ENCODE data around the gene GID4.
A peak's percentile ranks its signal among the peaks of the same experiment; 100 is the strongest.
"Not testable (repeated sequence)": the region's sequence is repeated elsewhere in the genome, so short reads cannot be mapped to it uniquely, and the experiment has no call there.

GID4 gene

GRCh38 chr17:18038861-18039534 lies at the start of gene GID4, which contains the start of gene ATPAF2:
TSS of gene GID4 (plus strand) at chr17:18039408. CDS start at chr17:18039465, 57 bp downstream.
TSS of gene ATPAF2 (minus strand) at chr17:18039168. CDS start at chr17:18039013, 155 bp downstream.
- DNase-seq, result peak; percentile 99

- DNase-seq, result no peak
Measured at GRCh38 chr17:17989618-17990017, 49.6 kb upstream of the GID4 start.

DNA sequence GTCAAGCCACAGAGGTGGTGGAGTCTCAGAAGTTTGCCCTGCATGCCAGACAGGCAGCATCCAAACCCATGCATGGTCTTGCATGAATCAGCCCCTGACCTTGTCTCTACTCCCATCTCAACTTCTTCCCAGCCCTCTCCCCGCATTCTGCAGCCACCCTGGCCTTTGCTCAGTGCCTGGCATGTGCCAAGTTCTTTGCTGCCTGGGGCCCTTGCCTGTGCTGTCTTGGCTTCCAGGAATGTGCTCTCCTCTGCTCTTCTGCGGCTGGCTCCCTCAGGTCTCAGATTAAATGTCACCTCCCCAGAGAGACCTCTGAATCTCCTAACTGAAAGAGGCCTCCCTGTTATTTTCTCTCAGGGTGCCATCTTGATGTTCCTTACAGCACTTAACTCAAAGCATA lies 48.9 kb upstream of the GID4 start:
- DNase-seq, result no peak

GRCh38 chr17:17993366-17993765 lies 45.8 kb upstream of the GID4 start:
- peak; percentile 10 for DNase-seq

- no peak for DNase-seq
Measured at GRCh38 chr17:17993852-17994251, 45.4 kb upstream of the GID4 start.

- peak; percentile 15 for DNase-seq
Measured at GRCh38 chr17:17994271-17995069, 44.7 kb upstream of the GID4 start.

DNA sequence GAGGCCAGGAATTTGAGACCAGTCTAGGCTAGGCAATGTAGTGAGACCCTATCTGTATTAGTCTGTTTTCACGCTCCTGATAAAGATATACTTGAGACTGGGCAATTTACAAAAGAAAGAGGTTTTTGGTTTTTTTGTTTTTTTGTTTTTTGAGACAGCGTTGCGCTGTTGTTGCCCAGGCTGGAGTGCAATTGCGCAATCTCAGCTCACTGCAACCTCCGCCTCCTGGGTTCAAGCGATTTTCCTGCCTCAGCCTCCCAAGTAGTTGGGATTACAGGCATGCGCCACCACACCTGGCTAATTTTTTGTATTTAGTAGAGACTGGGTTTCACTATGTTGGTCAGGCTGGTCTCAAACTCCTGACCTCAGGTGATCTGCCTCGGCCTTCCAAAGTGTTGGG lies 43.3 kb upstream of the GID4 start:
- not testable (repeated sequence) for DNase-seq

GRCh38 chr17:17998934-17999333 lies 40.3 kb upstream of the GID4 start:
- DNase-seq, result no peak

- DNase-seq, result peak; percentile 16
Measured at GRCh38 chr17:17999364-18000029, 39.7 kb upstream of the GID4 start.

- no peak for DNase-seq
Measured at GRCh38 chr17:18000030-18000408, 39.2 kb upstream of the GID4 start.

GRCh38 chr17:18002171-18002570 lies 37.0 kb upstream of the GID4 start:
- no peak for DNase-seq

- no peak for DNase-seq
Measured at GRCh38 chr17:18004345-18004744, 34.9 kb upstream of the GID4 start.

- DNase-seq, result no peak
Measured at GRCh38 chr17:18004884-18005305, 34.3 kb upstream of the GID4 start.

- no peak for DNase-seq
Measured at GRCh38 chr17:18005496-18005895, 33.7 kb upstream of the GID4 start.

GRCh38 chr17:18006495-18007239 lies 32.5 kb upstream of the GID4 start:
- no peak for DNase-seq

- peak; percentile 83 for DNase-seq
Measured at GRCh38 chr17:18008496-18009268, 30.5 kb upstream of the GID4 start.

DNA sequence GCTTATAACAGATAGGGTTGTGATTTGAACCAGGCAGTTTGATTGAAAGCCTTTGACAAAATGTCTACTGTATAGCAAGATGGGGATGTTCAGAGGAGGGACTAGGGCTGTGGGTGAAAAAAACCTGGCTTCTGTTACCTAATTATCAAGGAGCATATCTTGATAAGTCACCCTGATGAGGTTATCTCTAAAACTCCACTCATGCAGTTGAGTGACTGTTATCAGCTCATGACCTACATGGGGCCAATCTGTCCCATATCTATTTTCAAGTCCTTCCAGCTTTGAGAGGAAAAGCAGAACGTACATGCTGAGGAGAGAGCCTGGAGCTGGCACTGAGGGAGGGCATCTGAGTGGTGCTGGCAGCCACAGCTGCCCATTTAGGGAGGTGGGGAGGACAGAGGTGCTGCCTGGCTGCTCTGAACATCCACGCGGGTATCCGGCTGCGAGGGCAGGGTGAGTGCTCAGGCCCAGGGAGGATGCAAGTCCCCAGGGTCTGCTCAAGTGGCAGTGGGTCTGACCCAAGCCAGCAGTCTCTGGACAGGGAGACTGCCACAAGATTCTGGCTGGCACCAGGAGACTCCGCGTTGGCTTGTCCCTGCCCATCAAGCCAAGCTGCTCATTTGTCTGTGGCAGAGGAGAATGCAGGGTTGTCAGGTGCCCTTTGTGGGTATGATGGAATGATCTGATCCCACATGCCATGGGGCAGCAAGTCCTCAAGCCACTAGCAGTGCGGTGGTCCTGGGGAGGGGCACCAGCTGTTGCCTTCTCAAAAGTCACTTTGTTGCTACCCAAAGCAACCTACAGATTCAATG lies 29.4 kb upstream of the GID4 start:
- no peak for DNase-seq

DNA sequence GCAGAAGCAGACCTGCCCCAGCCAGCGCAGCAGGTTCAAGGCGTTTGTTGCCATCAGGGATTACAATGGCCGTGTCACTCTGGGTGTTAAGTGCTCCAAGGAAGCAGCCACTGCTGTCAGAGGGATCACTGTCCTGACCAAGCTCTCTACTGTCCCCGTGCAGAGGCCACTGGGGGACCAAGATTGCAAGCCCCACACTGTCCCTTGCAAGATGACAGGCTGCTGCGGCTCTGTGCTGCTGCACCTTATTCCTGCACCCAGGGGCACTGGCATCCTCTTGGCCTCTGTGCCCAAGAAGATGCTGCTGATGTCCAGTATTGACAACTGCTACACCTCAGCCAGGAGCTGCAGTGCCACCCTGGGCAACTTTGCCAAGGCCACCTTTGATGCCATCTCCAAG lies 27.9 kb upstream of the GID4 start:
- DNase-seq, result no peak

DNA sequence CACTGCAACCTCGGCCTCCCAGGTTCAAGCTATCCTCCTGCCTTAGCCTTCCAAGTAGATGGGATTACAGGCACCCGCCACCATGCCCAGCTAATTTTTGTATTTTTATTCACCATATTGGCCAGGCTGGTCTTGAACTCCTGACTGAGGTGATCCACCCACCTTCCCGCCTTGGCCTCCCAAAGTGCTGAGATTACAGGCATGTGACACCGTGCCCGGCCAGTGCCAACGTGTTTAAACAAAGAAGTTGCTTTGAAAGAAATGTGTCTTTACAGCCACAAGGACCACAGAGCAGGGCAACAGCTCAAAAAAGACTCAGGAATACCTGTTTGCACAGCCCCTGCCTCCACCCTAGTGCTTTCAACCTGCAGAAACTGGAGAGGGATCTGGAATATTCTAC lies 25.2 kb upstream of the GID4 start:
- no peak for DNase-seq

GRCh38 chr17:18015593-18015992 lies 23.6 kb upstream of the GID4 start:
- DNase-seq, result no peak

- DNase-seq, result peak; percentile 66
Measured at GRCh38 chr17:18016426-18016825, 22.8 kb upstream of the GID4 start.

All from fibroblast of upper back skin (primary cell).